ENCODE results near the gene CNTNAP1.

CNTNAP1 gene

GRCh38 chr17:42670789-42671657 is 11.3 kb upstream of the CNTNAP1 start:
- DNase-seq: no peak

GRCh38 chr17:42672038-42672437 is 10.3 kb upstream of the CNTNAP1 start:
- DNase-seq: no peak

DNA sequence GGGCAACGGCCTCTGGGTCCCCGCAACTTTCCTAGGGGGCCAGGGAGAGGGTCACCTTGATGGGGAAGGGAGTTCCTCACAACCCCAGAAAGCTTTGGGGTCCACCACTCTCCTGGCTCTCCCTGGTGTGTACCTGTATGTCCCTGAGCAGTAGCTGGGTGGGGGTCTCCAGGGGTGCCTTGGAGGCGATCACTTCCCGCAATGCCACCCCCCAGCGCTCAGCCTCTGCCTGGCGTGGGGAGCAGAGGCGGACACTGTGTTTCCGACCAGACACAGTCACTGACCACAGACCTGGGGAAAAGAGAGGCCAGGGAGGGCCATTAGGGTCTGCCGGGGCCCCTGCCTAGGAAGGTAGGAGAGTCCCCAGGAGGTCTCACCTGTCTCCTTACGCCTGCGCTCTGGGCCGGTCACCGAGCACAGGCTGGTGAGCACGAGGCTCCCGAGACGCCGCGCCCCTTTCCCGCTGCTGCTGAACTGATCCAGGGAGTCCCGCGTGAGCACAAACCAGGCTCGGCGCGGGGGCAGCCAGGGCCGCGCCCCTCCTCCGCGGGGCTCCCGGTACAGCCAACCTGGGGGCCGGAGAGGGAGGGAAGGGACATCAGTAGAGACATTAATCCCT is 9.0 kb upstream of the CNTNAP1 start:
- DNase-seq: no peak

- DNase-seq: no peak
Measured at GRCh38 chr17:42673885-42674754, 8.2 kb upstream of the CNTNAP1 start.

DNA sequence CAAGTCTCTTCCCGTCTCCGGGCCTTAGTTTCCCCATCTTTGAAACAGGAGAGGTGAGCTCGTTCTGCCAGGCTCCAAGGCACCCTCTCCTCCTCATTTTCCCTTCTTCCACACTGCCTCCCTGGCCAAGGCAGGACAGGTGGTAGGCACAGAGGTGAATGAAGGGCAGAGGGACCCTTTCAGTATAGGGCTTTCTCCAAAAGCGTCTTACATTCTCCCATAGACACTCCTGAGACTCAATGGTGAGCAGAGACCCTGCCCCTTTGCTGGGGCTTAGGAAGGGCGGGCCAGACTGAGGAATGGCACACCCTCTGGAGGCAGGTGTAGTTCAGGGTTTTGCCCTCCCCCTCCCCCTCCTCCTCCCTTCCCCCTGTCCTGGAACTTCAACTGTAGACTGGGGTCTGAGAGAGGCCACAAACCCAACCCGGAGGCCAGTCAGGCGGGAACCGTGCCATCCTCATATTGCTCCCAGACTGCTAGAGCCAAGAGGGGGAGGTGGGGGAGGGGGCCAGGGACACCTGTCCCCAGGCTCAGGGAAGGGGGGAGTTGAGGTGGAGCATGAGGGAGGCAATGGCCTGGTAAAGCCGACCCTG is 7.5 kb upstream of the CNTNAP1 start:
- DNase-seq: no peak

DNA sequence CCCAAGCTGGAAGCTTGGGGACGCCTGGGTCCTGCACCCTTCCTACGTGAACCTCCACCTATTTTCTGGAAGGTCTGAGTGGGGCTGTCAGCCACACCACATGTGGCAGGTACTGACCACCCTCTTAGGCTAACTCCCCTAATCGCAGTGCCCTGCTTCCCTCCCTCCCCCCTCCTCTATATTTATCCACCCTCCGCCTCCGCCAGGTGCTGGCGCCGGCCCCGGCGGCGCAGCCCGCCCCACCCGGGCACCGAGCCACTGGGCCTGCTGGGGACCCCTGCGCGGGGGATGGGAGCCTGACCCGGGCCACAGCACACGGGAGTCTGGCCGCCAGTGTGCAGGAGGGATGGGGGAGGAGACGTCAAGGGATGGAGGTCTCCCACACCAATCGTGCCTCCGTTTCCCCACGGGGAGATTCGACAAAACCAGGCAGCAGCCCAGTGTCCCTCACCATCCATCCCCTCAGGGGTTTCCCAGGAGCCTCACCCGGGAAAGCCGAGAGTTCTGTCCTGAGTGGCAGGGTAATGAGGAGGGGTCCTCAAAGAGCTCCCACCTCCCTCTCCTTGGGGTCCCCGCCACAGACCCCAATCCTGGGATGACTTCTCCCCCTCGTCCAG is 6.9 kb upstream of the CNTNAP1 start:
- DNase-seq: peak; percentile 16

DNA sequence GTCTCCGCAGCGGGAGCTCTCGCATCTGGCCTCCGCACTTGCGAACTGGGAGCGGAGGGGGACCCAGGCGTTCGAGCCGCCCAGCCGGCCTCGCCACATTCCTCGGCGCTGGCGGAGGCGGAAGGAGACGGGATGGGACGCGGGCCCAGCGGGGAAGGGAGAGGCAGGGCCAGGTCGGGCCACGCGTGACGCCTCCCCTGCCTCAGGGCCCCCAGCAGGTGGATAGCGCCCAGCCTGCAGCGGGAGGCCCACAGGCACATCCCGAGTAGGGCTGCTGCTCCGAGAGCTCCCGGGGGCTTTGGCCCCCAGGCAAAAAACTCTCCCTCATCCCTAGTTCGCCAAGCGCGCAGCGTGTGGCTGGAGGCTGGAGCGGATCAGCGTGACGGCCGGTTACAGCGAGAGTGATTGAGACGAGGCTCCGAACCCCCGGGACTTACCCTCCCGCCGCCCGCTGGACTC is 6.3 kb upstream of the CNTNAP1 start:
- no peak for DNase-seq

GRCh38 chr17:42676424-42677011 is 5.8 kb upstream of the CNTNAP1 start, which contains the start of gene PLEKHH3:
PLEKHH3 (minus strand) TSS chr17:42676994; CDS start chr17:42676563, 431 bp downstream.
- no peak for DNase-seq

DNA sequence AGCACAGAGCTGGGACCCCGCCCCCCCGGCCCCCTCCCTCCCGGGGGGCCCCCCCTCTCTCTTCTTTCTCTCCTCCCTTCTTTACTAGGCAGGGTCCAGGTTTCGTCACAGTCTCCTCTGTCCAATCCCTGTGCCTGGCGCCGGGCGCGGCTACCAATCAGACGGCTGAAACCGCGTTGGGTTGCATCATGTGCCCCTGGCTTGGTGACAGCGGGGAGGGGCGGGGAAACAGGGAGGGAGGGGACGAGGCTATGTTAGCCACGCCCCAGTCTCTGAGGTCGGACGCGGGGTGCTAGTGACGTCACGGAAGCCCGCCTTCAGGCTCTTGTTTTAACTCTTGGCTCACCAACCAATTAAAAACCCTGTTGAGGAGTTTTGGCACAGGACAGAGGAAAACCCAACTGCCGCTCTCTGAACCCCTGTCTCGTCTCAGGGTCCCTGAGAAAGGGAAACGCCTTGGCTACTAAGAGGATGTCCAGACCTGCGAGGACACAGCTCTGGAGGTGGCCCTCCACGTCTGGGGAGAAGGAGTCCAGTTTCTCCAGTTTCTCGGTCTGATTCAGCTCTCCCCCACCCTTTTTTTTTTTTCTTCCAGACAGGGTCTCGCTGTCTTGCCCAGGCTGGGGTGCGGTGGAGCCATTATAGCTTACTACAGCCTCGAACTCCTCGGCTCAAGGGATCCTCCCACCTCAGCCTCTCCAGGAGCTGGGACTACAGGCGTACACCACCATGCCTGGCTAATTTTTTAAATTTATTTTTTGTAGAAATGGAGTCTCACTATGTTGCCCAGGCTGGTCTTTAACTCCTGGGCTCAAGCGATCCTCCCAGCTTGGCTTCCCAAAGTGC is 5.1 kb upstream of the CNTNAP1 start:
- peak; percentile 98 for DNase-seq

DNA sequence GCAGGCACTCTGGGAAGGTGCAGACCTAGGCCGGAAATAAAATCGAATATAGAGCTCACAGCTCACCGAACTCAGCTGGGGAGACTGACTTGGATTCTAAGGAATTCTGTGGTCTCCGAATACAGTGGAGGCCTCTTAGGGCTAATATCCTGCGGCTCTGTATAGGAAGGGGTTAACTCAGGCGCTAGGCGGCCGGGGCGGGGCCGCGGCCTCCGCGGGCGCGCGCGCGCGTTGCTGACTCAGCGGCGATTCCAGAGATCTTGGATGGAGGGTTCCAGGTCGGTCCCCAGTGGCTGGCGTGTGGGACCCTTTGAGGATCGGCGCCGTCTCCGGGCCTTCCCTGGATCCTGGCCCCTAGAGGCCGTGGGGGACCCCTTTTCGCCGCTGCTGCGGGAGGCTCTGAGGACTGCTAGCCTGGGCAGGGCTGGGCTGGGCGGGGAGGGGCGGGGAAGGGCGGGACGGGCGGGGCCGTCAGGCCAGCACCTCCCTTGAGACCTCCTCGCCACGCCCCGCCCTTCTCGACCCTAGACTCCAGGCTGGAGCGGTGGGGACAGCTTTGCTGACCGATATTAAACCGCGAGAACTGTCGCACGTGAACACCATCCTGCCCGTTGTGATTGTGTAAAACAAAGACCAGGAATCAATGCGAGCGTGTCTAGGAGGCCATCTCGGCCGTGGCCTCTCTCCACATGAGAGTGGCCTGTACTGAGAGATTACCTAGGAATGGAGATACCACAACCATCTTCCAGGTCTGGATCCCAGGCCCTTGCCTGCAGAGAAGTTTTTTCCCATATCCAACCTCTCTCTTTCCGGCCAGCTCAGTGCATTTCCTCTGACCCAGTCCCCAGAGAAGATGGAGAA is 4.2 kb upstream of the CNTNAP1 start:
- peak; percentile 81 for DNase-seq

DNA sequence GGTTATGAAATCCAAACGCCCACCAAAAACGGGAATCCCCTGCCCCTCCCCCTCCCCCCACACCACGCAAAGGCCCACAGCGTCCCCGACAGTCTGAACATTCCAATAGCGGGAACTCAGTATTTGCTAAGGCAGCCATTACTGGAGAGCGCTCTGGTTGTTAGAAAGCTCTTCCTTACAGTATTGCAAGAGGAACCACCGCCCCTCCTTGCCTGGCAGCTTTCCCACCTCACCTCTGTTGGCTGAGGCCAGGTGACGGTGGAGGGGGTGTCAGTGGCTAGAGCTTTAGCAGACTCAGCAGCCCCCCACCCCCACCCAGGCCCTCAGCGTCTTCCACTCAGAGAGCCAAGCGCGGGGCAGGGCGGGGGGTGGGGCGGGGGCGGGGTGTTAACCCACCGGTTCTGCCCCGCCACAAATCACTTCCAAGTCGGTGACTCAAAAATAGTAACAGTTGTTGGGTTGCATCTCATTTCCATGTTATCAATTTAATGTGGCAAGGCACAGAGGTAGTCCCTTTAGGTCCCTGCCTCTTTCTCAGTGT is 3.3 kb upstream of the CNTNAP1 start:
- DNase-seq: peak; percentile 48

- DNase-seq: peak; percentile 70
Measured at GRCh38 chr17:42679492-42680330, 2.6 kb upstream of the CNTNAP1 start.

GRCh38 chr17:42680331-42680808 is 2.0 kb upstream of the CNTNAP1 start:
- no peak for DNase-seq

GRCh38 chr17:42682722-42683403 is 532 bp downstream of the CNTNAP1 start:
- DNase-seq: peak; percentile 63

- no peak for DNase-seq
Measured at GRCh38 chr17:42683407-42684034, 1.2 kb downstream of the CNTNAP1 start.

- no peak for DNase-seq
Measured at GRCh38 chr17:42684929-42685556, 2.7 kb downstream of the CNTNAP1 start.

- DNase-seq: no peak
Measured at GRCh38 chr17:42685831-42686230, 3.5 kb downstream of the CNTNAP1 start.

All from NCI-H748 treated with DMSO at 0.1 percent for 48 hours (cell line).